Tongue (tissue), 2 donors: ENCODE data around the gene HS3ST4. TPM values are rescaled to one million over a fixed set of nuclear protein-coding genes. Genes with fewer than 3 reads are reported as not detected.
"Not testable (repeated sequence)": the region's sequence is repeated elsewhere in the genome, so short reads cannot be mapped to it uniquely, and the experiment has no call there.

Experiments
- DNase-seq: peaks from one replicate; pipeline ENCODE4 v3.0.0-alpha.2; 2015
- total RNA-seq: library from RNA; depleted of rRNA; stranded (reverse); fragments of >200 nt; gene quantifications from one replicate; pipeline ENCODE4 v1.2.3, GENCODE V29; 2014

The HS3ST4 gene
- total RNA-seq, 1 donor from 2014 or later, result 0.21 TPM

DNA sequence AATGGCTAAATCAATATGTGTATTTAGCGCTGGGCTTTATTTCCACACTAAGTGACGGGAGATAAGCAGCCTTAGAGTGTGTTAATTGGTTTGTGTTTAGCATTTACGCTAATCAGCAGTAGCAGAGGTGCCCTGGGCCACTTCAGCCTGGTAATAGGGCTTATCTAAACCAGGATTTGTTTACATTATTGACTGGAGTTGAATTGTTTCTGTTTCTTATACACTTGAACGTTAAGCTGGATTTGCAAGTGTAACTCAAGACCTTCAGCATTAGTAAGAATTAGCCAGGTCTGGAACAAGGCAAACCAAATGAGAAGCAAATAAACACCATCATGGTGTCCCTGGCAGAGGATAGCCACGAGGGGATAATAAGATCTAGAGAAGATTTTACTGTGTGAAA is 313.6 kb downstream of the HS3ST4 start:
- no peak for DNase-seq

DNA sequence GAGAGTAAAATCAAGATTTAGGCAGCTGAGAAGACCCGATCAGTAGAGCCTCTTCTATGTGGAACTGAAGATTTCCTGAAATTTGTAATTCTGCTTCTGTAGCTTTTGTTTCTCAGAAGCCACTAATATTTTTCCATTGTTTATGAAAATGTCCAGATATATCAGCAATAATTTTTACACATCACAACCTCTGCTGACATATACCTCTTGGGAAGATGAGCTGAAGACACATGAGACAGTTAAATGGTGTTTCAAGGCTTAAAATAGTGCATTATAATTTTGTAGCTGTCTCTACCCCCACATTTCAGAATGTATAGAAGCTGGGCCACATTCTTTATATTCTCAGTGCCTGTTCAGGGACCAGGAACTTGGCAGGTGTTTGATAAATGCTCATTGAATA is 320.6 kb downstream of the HS3ST4 start:
- no peak for DNase-seq

DNA sequence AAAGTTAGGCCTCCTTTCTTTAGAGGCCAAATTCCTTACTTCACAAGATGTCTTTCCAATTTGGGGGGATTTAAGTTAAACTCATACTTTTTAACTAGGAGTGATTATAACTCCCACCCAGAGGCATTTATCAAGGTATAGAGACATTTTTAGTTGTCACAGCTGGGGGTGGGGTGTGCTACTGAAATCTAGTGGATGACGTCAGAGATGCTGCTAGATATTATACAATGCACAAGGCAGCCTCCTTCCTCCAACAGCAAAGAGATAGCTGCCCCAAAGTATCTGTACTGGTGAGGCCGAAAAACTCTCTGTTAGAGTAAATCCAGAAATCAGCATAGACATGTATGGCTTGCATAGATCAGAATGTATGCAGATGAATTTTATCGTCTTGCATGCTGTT is 324.0 kb downstream of the HS3ST4 start:
- no peak for DNase-seq

DNA sequence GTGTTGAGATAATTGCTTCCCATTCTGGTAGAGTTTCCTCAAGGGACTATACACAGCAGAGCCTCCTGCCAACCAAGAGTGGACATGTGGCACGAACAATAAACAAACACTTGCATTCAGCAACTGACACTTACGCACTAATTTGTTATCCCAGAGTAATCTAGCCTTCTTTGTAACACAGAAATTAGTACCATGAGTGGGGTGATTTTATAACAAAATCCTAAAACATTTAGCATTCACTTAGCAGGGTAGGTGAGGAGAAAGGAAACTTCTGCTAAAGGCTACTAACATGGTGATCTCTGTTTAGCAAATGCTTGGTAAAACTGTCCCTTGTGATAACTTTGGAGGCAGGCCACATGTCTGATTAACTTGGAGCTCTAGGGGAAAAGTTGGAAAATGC is 325.2 kb downstream of the HS3ST4 start:
- DNase-seq, result no peak

DNA sequence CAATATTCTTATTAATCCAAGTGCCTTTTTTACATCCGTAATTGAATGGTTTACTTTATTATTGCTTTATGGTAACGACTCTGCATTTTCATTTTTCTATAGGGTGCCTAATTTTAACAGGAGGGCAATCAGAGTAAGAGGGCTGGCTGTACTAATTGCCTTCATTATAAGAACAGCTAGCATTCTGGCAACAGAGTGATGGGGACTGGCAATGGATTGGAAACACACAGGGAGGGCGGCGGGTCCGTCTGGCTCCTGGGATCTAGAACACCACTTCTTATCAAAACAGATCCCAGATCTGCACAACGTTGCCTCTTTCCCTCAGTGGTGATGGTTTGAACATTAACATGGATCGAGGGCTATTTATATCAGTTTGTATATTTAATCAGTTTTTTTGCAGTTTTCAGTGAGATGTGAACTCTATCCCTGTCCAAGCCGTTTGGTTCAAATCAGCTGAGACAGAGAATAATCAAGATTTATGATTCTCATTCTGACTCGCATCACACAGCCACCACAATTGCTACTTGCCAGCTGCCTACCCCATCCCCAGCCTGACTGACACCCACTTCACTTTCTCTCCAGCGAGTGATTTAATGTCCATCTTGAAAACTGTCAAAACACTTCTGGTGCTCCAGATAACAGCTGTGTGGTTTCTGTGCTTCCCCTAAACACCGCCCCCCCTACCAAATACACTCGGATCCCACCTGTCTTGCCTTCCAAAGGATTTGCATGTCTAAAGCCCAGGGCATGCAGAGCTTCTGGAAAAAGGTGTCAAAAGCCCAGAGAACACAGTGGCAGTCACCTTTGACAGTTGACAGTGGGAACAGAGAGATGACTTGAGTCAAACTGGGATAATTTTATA is 327.9 kb downstream of the HS3ST4 start:
- DNase-seq, result peak; percentile 5

DNA sequence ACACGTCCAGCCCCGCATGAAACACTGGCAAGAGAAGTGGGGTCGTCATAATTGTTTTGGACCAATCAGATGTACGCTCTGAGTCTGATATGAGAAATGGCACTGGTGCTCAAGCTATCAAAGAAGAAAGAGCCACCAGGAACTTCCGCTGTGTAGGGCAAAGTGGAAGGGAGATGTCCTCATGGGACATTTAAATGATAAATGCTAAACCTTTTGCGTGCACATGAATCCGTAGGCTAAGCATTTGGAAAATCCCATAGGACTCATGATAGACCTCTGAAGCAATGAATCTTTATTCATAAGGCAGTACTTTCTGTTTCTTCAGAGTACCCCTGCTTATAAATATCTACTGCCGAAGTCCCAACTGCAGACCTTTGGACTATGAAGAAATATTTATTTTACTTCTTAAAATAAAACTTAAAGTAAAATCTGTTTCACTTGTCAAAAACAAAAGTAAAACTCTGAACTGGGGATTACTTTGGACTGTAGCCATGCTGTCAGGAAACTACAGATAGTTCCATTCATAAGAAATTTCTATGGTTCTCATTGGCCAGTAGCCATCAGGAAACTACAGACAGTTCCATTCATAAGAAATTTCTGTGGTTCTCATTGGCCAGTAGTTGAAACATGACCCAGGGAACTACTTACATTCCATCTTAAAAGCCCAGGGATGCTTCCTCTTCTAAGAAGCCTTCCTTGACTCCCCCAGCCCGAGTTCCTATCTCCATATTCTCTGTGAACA is 335.1 kb downstream of the HS3ST4 start:
- peak; percentile 47 for DNase-seq

DNA sequence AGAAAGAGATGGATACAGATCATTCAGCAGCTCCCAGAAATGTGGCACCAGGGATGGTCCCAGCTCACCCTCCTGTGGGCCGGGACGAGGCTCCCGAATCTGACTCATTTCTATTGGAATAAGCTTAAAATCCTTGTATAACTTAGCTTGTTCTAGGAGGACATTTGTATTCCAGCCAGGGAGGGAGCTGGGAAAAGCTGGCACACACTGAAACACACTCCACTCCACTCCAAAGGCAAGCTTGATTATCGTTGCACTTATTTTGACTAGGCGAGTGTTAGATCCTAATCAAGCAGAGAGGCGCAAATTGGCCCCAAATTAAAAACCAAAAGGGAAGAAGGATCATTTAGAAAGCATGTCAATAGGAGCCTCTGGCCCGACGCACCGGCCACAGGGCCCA is 339.5 kb downstream of the HS3ST4 start:
- DNase-seq, result no peak

DNA sequence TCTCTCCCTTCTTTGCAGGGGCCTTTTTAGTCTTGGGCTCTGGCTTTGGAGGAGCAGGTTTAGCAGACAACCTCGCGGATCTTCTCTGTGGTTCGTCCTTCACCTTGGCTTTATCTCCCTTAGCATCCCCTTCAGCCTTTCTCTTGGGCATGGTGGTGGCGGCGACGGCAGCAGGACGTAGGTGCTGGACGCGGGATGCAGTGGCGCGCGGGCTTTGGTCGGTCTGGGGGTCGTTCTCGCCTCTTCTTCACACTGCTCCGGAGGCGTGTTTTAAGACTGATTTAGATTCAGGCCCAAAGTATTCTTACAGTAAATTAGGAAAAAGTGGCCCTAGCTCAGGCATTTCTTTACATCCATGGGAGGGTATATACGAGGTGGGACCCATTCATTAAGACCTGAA is 340.9 kb downstream of the HS3ST4 start:
- not testable (repeated sequence) for DNase-seq

DNA sequence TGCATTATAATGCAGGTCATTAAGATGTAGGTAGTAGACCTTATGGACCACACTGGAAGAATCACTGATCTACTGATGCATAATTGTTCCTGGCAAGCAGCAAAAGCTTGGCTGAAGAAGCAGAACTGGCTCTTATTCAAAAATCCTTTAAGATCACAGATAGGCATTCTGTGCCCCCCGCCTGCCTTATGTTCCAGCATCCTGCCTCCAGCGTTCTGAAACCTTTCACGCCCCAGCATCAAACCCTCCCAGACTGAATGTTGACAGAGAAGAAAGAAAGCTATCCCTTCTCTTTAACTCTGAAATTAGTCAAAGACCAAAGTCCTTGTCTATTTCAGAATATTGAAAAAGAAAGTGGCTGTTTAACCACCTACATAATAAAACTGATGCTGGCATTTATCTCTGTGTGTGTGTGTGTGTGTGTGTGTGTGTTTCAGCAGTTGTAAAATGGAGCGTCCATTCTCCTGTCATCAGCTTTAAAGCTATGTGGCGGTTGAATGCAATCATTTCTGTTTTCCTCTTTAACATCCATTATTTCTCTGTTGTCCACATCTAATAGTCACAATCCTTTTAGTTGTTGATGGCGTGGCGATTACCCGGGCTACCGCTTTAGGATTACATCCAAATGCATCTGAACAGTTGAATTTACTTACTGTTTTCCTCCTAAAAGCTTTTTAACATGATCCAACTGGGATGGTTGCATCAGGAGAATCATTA is 350.4 kb downstream of the HS3ST4 start:
- no peak for DNase-seq

DNA sequence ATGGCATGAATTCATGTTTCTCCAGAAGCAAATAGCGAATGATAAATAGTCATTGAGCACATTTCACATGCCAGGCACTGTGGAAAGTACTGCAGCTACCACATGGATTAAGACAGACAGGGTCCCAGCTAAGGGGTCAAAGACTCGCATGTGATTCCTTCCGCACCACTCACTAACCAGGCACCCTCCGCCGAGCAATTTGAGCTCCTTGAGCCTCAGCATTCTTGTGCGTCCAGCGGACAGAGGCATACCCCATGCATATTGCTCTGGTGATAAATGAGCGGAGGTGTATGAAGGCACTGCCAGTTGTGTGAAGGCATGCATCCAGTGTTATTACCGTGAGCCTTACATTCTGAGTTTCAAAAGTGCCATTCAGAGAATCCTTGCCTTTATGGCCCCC is 358.7 kb downstream of the HS3ST4 start:
- DNase-seq, result no peak

DNA sequence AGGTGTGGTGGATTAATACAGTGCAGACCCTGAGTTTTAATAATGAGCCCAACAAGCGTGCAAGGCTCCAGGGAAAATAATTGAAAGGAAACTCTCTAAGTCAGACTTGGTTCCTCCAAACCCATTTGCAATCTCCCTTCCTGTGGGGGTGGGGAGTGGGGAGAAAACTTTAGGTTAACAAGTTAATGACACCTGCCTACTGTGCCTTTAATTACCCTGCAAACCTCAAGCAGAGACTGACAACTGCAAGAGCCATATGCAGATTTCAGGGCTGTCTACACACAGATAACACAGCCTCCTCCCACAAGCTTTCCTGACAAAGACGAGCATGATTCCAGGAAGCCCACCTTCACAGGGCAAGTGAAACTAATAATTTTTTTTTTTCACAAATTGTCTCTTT is 359.3 kb downstream of the HS3ST4 start:
- DNase-seq, result no peak

DNA sequence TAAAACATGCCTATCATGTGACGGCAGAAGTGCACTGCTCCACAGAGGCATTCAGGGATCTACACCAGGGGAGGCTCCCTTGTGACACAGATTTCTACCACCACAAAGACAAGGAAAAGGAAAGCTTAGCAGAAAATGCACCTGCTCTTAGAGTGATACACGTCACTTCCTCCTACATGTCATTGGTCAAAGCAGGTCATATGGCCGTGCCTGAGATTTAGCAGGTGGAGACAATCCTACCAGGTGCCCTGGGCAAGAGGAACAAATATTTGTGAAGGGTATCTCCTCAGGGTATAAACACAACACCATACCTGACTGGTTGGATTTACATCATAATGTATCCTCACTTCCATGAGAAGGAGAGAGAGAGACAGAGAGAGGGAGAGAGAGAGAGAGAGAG is 362.1 kb downstream of the HS3ST4 start:
- DNase-seq, result no peak

DNA sequence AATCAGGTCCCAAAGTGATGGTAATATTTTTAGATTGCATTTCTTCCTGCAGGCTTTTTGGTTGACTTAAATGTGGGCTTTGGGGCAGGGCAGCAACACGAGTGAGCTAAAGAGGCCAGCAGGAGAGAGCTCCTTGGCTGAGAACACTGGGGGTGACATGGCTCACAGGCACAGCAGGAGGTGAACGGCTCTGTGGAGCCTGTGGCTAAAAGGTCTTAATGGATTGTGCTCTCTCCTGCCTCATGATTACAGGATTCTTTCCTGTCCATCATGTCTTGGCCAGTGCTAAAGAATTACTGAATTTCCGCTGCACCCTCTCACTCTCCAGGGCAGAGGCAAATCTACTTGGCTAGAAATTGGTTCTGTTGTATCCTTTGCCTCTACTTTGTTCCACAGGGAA is 366.6 kb downstream of the HS3ST4 start:
- DNase-seq, result no peak

DNA sequence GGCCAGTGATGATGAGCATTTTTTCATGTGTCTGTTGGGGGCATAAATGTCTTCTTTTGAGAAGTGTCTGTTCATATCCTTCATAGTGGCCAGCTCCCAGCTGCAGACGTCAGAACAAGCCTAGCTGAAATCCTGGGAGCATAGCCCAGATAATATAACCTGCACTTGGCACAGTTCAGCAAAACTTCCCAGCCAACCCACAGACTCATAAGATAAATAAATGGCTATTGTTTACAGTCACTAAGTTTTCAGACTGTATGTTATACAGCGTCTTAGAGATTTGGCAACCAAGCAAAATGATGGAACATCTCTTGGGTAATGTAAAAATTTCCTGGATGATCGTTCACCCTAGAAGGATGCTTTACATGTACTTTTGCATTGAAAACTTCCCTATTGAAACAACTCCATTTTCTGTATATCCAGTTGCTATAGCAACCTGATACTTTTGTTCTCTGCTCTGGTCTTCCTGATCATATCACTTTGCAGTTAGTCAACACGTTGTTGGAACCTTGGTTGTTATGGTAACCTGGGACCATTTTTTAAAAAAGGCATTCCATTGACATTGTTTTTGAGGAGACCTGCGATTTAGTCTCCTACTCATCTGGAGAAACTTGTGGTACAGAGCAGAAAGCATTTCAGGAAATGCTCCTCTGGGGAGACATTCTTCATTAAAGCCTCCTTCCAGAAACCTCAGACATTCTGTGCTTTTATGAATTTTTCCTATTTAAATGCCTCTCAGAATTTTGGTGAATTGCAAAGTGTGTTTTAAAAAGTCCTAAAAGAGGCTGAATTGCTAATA is 378.7 kb downstream of the HS3ST4 start:
- DNase-seq, result peak; percentile 76

DNA sequence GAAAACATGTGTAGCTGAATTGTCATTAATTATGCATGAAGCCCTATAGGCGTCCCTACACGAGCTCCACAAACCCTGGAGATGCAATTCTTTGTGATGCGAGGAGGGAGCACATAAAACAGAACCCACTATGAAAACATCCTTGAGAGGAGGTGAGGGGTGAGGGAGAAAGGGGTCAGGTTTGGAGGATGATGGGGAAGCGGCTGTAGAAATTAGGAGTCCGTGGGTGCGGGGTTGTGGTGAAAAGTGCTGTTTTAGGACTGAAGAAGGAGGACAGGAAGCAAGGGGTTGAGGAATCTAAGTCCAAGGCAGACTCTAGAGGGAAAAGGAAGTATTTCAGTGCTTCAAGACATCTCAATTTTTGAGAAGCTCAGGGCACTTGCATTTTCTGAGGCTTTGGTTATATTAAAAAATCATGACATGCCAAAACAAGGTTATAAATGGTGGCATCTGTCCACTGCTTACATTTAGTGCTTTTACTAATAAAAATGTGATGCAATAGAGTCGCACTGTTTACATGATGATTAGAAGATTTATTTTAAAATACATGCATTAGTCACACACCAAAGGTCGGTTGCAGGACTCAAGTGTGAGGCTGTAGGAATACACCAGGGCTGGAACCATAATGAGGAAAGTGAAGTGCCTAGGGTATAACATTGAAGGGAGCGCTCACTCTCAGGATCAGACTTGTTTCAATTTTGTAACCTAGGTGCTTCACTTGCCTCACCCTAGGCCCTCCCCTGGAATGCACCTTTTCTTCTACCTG is 379.5 kb downstream of the HS3ST4 start:
- DNase-seq, result no peak

DNA sequence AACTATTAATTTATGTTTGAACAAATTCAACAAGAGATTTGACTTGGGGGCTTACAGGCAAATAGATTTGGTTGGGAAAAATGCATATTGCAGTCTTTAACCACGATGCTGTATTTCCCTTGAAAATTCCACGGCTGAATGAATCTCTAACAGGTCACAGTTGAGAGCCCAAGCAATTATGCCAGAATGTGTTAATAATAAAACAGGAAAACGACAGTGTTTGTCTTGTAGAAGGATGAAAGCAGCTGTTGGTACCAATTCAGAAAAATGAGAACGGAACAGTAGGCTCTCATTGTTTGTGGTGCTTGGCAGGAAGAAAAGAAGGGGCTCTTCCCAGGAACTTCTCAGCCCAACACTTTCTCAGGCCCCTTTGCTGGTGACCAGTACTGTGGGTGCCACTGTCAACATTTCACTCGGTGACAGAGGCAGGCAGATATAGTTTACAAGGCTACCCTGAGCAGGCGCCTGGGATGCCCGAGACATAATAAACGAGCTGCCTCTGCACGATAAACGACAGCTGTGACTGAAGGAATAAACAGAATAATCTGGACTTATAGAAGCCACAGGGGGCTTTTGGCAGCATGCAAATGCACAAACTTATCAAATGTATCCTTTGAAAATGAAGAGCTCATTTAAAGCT is 387.1 kb downstream of the HS3ST4 start:
- DNase-seq, result peak; percentile 43

DNA sequence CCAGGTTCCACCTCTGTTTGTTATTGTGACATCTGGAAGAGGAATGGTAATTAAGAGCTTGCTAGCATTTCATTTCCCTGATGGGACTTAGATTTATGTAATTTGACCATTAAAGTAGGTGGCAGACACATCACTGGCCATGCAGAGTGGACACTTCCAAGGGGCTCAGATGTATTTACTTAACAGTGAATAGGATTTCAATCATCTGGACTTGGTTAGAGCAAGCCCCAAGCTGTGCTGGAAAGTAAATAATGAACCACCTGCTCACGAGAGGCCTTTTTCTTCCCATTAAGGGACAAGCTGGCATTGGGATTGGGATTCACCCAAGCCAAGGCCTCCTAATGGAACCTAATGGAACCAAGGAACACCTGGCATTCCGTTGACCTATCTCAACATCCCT is 395.3 kb downstream of the HS3ST4 start:
- no peak for DNase-seq

DNA sequence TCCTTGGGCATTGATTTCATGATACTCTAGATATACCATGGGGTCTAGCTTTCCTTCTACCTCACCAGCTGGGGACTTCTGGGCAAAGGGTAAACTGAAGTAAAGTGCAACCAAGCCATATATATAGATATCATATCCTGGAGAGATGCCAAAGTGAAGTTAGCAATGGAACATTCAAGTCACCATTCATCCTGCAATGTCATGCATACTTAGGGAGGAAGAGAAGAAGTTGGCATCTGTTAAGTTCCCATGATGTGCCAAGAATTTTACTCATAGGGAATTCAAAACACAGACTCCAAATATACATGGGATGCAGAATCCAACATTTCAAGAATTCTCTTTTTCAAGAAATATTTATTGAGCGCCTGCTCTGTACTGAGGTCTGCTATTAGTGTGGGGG is 399.8 kb downstream of the HS3ST4 start:
- DNase-seq, result peak; percentile 45

DNA sequence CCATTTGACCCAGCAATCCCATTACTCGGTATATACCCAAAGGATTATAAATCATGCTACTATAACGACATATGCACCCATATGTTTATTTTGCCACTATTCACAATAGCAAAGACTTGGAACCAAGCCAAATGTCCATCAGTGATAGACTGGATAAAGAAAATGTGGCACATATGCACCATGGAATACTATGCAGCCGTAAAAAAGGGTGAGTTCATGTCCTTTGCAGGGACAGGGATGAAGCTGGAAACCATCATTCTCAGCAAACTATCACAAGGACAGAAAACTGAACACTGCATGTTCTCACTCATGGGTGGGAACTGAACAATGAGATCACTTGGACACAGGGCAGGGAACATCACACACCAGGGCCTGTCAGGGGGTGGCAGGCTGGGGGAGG is 406.4 kb downstream of the HS3ST4 start:
- not testable (repeated sequence) for DNase-seq

DNA sequence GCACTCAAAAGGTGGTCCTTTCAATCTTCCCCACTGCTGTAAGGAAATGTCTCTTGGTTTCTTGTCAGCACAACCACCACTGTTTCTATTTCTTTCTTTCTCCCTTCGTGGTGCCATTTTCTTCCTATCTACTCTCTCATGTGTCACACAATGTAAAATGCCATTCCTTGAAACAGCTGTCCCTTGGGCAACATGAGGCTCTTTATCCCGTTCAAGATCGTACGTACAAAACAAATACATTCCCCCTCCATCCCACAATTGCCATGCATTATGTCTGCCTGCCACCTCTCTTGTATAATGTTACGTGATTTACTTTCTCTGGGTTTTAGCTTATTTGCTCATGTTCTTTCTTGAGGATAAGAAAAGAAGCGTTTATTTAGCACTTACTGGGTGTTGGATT is 410.6 kb downstream of the HS3ST4 start:
- DNase-seq, result no peak
